Glomerular endothelial cell (primary cell): ENCODE measurements around the gene RAP1A. TPM values are rescaled to one million over a fixed set of nuclear protein-coding genes. Genes with fewer than 3 reads are reported as not detected.
"Not testable (repeated sequence)": the region's sequence is repeated elsewhere in the genome, so short reads cannot be mapped to it uniquely, and the experiment has no call there.

Experiments used
- DNase-seq: peaks from one replicate; pipeline ENCODE4 v3.0.0-alpha.2; 2011; ENCODE audit warnings: low read depth, low spot score; ENCODE audit errors: extremely low read depth
- total RNA-seq: library from RNA; depleted of rRNA; stranded (reverse); fragments of >200 nt; gene quantifications from 2 replicates; pipeline ENCODE4 v1.2.3, GENCODE V29; 2015

The RAP1A gene
- total RNA-seq, 1 donor from 2014 or later: 41.4 TPM

DNA sequence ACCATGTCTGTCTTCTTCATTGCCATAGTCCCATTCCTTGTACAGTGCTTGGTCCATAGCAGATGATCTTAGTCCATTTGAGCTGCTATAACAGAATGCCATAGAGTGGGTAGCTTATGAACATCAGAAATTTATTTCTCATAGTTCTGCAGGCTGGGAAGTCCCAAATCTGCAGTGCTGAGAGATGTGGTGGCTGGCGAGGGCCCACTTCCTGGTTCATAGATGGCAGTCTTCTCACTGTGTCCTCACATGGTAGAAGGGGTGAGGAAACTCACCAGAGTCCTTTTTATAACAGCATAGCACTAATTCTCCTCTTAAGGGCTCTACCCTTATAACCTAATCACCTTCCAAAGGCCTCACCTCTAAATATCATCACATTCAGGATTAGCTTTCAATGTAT, 23.1 kb upstream of the RAP1A start:
- DNase-seq: no peak

DNA sequence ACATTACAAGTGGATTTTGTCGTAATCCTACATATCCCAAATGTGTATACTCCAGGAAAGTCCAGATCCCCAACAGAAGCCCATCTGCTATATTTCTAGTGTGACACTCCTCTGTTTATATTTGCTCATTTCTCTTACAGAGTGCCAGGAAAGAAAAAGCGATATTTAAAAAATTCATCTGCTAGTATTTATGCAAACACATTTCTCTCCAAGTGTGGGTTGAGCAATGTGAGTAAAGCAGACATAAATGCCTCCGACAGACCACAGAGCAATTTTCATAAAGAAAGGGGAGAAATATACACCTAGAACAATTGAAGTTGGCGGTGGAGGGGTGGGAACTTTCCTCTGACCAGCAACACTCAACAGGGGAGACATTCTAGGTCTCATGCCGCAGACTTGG, 22.2 kb upstream of the RAP1A start:
- no peak for DNase-seq

DNA sequence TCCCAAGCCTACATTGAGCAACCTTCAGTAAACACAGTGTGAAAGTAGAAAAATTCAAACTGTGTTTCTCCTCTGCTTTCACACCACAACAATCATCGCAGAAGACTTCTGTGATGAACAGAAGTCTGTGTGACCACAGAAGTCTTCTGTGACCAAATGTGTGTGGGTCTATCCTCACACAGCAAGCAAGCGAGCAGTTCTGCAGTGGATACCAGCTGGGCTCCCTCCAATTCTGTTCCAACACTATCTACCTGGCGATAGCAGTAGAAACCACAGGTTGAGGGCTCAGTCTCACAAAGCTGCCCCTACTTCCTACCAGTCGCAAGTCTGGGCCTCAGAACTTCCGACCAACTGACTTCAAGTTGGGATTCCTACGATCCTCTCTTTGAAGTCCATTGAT, 21.0 kb upstream of the RAP1A start:
- no peak for DNase-seq

DNA sequence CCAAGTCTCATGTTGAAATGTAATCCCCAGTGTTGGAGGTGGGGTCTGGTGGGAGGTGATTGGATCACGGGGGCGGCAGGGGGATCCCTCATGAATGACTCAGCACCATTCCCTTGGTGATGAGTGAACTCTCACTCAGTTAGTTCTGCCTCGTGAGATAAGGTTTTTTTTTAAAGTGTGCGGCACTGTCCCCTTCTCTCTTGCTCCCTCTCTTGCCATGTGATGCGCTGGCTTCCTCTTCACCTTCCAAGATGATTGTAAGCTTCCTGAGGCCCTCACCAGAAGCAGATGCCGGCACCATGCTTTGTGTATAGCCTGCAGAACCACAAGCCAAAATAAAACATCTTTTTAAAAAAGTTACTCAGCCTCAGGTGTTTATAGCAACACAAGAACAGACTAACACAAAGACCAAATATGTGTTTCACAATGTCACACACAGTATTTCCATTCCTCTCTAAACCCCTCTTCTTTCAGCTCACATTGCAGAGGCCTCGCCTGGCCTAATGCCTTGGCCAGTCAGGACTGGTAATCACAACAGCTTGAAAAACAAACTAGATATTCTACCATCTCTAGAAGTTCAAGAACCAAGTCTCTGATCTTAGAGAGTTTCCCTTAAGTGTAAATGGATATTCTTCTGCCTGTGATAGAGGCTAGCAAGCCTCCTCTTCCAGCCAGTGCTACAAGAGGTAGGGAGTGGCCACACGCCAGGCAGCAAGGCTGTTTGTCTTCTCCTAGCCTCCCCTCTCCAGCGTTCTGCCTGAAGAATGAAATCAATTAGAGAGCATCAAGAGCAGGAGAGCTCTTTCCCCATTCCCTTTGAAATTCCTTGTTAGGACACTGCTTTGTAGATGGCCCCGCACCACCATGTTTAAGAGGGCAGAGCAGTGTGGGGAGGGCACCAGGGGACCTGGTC, 19.6 kb upstream of the RAP1A start:
- DNase-seq: no peak

DNA sequence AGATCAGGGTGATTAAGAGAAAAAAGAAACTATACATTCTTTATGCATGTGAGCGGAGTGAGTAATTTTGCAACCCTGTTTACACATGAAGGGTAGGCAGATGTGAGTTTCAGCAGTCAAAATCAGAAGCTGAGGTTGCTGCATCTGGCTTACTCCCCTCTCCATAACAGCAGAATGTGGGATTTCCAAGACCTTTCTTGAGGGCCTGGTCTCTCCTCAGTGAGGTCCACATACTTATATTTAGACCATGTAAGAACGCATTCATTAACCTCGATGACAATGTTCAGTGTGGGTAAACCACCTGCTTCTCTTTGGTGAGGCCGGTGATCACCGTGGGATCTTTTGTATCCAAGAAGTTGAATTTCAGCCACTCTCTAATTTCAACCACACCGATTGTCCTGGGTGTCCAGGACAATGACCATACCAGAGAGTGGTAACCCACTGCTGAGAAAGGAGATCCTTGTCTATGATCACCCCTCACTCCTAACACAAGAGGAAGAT, 18.7 kb upstream of the RAP1A start:
- no peak for DNase-seq

DNA sequence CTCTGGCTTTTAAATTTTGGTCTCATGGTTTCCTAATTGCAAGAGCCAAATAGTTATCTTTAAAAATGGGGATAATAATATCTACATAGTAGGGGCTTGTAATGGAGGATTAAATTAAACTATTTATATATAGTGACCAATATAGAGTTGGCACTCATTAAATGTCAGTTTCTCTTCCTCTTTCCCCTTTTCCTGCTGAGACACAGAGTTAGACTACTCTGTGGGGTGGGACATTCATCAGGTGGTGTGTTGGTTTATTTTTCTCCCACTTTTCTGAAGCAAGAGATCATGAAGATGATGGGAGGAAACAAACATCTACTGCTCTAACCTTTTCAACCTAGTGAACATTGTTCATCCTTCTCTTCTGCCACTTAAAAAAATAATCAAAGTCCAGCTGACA, 17.3 kb upstream of the RAP1A start:
- DNase-seq: no peak

DNA sequence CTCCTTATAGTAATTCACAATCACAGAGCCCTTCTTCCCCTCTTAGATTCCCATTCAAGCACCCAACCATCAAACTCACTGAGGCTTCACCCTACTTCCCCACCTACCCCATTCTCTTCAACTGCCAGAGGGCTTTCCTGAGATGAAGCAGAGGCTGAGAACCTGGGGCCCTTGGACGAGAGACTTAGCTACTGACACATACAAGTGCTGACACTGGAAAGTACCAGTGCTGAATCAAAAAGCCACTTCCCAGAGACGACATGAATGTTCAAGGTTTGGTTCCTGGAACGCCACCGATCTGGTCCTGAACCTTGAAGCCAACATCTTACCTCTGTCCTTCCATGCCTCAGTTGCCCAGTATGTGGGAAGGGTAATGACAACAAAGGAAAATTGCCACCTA, 16.6 kb upstream of the RAP1A start:
- DNase-seq: no peak

DNA sequence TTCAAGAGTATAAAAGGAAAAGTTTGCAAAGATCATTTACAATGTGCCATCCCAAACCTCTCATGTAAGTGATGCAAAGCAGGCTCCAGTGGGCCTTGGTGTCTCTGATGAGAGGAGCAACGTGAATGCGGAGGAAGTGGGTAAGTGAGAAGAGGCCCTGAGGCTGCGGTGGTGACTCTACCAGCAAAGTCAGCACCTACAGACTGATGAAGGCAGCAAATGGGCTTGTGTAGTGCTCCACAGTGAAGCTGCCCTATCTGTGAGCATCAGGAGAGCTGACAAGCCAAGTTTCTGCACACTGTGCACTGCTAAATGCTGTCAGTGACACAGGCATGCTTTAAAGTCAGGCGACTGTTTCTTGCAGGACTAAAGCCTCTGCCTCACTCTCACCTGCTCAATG, 15.6 kb upstream of the RAP1A start:
- DNase-seq: no peak

DNA sequence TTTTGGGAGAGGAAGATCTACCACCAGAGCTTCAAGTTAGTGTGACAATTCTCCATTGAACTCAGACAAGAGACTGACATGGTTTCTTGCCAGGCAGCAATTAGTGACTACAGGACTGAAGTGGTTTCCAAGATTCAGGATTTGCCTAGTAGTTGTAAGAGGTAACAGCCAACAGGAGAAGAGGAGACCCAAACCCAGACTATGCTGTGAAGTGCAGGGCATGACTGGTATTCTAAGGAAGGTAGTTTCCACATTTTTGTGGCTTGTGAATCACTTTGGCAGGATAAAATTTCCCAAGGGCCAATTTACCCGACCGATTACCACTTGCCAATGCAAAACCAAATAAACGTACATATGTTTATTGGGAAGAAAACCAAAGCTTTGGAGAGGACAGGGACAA, 14.7 kb upstream of the RAP1A start:
- DNase-seq: no peak

DNA sequence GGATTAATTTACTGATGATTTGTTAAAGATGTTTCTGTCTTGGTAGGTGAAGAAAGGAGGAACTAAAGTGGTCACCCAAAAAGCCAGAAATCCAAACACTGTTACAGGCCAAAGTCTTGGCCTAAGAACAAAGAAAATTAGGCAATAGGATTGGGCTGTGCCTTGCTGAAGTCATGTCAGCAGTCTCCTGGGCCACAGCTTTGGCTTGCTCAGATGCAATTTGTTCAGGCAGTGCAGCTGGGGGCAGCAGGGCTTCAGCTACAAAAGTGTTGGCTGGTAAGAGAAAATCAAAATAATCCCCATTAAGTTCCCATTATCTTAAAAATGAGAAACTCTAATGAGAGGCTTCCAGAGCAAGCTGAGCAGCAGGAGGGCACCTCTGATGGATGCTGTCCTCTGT, 14.0 kb upstream of the RAP1A start:
- DNase-seq: no peak

DNA sequence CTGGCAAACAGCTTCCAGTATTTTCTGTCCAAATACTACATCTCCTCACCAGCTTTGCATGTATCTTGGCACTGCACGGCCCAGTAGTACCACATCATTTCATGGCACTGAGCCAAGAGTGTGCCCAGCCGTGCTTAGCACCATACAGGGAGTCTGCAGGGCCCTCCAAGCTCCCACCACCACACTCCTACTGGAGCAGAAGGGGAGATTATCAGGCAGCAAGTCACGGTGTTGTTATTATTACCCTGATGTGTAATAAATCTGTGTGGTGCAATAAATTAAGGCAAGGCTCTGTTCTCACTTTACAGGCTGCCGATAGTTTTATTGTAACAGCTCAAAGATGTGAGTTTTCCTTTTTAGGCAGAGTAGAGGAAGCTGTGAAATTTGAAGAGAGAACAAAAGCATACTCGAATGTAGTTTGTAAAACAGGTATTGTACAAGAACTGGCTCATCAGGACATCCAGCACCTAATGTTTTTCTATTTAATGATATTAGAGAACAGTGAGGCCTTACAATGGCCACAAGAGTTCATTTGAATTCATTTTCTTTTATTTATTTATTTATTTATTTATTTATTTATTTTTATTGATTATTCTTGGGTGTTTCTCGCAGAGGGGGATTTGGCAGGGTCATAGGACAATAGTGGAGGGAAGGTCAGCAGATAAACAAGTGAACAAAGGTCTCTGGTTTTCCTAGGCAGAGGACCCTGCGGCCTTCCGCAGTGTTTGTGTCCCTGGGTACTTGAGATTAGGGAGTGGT, 13.0 kb upstream of the RAP1A start:
- not testable (repeated sequence) for DNase-seq

DNA sequence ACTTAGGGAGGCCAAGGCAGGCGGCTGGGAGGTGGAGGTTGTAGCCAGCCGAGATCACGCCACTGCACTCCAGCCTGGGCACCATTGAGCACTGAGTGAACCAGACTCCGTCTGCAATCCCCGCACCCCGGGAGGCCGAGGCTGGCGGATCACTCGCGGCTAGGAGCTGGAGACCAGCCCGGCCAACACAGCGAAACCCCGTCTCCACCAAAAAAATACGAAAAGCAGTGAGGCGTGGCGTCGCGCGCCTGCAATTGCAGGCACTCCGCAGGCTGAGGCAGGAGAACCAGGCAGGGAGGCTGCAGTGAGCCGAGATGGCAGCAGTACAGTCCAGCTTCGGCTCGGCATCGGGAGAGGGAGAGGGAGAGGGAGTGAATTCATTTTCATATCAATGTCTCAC, 11.1 kb upstream of the RAP1A start:
- not testable (repeated sequence) for DNase-seq

DNA sequence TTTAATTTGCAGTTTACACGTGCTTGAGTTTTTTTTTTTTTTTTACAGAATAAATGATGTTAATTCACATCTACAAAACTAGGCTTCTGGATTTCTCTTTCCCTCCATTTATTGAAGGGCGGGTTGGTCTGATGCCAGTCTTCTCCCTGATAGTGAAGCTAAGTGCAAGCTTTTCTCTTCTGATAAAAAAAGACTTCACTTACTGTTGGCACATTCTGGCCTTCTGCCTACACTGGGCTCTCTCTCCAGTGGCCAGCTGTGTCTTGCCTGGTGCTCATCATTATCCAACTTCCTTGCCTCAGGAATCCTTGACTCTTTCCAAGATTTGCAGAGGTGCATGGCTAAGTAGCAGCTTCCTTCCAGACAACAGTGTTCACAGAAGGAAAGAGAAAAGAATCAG, 7.6 kb upstream of the RAP1A start:
- DNase-seq: no peak

DNA sequence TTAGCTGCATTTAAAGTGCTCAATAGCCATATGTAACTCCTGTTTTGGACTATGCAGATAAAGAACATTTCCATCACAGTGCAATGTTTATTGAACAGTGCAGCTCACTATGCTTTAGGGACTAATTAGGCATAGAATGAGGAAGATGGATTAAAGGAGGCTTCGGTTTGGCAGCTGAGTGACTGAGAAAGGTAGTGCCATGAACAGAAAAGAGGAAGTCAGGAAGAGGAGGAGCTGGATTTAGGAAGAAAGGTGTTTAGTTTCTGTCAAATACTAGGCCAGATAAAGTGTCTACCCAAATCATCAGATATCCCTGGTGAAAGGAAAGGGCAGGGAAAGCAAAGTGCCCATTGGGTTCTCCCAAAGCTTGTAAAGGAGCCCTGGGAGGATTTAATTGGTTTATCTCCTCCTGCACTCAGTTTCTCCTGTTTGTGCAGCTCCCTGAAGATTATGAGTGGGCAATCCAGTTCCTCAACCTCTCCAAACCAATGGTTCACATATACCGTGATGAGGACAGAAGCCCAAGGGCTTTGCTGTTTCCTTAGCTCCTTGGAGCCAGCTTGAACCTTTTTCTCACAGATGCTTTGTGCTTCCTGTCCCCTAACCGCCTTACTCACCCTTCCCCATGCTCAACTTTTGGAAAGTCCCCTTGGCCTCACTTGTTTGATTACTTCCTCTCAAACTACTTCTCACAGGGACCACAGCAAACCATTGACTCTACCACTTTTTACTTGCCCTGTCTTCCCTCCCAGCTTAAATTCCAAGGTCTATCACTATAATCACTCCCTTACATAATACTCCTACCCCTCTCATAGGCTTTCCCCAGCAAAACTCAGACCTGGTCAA, 3.5 kb upstream of the RAP1A start:
- no peak for DNase-seq

DNA sequence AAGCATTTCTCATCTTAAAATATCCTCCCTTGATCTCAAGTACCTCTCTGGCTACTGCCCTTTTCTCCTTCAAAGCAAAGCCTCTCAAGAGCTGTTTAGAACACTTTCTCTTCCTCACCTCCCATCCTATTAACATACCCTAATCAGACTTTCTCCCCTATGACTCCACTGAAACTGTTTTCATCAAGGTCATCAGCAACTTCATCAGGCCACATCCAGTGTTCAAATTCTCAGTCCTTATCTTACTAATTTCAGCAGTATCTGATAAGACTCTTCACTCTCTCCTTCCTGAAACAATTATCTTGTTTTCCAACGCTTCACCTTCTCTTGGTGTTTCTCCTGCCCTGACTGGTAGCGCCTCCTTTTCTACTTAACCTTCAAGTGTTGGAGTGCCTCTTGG, 1.5 kb upstream of the RAP1A start:
- no peak for DNase-seq

DNA sequence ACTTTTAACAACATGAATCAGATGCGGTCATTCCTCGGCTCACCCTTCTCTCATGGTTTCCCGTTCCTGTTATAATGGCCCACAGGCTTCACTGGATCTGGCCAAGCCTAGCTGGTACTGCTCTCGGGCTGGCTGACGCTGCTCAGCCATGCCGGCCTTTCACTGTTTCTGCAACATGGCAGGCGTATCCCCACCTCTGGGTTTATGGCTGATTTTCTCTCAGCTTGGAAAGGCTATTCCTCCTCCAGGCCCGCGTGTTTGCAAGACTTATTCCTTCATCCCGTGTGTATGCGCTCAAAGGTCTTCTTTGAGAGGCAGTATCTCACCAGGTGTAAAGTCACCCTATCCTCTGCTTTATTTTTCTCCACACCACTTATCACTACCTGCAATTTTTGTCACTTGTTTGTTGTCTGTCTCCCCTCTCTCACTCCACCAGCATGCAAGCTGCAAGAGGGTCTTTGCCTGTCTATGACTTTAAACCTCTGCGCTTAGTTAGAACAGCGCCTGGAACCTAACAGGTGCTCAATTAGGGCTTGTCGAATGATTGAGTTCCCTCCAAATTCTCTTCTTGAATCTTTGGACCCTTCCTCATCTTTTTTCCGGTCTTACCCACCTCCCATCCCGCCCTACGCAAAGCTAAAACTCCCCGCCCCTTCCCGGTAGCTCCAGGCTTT, 491 bp upstream of the RAP1A start:
- no peak for DNase-seq

DNA sequence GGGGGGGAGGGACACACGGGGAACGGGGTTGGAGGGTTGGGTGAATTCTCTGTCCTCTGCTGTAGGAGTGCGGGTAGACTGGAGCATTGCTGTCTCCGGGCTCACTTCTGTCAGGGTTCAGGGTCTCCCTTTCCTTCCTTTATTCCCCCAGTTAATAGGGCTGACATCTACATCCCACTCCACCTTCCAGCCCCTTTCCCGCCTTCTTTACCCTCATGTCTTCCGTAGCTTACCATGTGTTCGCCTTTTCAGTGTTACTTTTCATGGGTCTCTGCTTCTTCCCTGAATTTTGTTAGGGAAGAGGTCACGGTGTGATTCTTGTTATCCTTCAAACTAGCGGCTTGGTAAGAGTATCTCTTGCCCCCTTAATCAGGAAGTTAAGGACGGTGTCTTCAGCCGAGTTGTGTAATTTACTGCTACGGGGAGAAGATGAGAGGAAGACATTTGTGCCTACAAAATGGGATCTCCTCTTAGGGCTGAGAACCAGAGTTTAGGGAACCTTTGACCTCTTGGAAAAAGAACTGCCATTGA, 917 bp downstream of the RAP1A start:
- no peak for DNase-seq

DNA sequence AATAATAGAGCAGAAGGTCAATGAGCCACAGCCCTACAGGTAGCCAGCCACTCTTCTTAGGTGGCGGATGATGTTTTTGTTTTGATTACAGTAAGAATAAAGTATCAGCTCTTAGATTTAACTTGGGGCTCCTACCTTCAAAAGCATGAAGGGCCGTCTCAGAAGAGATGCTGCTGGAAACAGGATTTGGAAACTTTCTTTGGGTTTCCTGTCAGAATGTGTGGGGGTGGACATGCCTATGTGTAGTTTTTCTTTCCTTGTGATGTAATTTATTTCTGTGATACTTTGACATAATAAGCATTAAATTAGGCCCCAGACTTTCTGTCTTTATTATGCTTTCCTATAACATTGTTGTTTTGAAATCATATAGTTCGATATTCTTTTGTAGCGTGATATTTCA, 1.5 kb downstream of the RAP1A start:
- DNase-seq: no peak

DNA sequence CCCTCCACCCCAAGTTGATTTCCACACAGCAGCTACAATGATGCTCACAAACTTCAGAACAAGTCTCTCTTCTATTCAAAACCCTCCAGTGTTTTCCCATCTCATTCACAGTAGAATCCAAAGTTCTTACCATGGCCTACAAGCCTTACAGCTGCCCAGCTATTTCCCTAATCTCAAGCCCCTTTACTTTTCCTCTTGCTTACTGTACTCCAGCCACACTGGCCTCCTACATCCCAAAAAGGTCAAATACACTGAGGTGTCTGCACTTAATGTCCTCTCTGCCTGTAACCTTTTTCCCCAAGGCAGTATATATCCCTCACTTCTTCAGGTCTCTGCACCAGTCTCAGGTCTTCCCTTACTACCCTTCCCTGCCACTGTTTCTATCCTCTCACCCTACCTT, 2.6 kb downstream of the RAP1A start:
- DNase-seq: no peak

DNA sequence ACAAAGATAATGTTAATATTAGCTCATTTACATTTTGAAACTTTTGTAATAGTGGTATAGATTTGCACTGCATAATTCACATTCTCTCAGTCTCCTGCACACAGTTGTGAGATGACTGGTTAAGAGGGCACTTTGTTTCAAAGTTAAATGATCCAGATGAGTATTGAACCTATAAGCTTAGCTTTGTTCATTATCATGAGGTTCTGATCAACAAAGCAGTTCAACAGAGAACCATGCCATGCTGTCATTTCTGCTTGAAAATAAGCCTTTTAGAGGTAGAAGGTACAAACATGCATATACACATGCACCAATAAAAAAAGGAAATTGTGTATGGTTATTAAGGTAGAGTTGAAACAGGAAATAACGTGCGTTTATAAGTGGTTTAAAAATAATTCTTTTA, 4.8 kb downstream of the RAP1A start:
- DNase-seq: no peak
